Panc1 (cell line): ENCODE measurements around the gene TAL1.

Experiments used
- CTCF ChIP-seq: fragments of 450-650 bp; IDR thresholded peaks from 2 replicates; pipeline ENCODE4 v1.5.1; 2017; ENCODE audit warnings: mild to moderate bottlenecking
- POLR2AphosphoS5 ChIP-seq: IDR thresholded peaks from 2 replicates; pipeline ENCODE4 v1.6.1; 2012; ENCODE audit warnings: mild to moderate bottlenecking, low read depth, low read length, moderate library complexity
- SIN3A ChIP-seq: IDR thresholded peaks from 2 replicates; pipeline ENCODE4 v1.6.1; 2012; ENCODE audit warnings: low read depth, mild to moderate bottlenecking, low read length, moderate library complexity, borderline replicate concordance; ENCODE audit not compliant: insufficient read depth
- TCF7L2 ChIP-seq: IDR thresholded peaks from 2 replicates; pipeline ENCODE4 v1.6.1; 2011; ENCODE audit warnings: mild to moderate bottlenecking, low read depth, low read length, inconsistent platforms
- TF ChIP-seq, protein P1 (sequence below), 2 experiments: IDR thresholded peaks; 2 replicates each; pipeline ENCODE4 v1.6.1; 2011 to 2012; ENCODE audit warnings: low read depth in 2 of 2, control low read depth in 1 of 2, low read length in 1 of 2, mild to moderate bottlenecking in 1 of 2, moderate library complexity in 1 of 2; ENCODE audit not compliant: insufficient read depth in 1 of 2

GRCh38 chr1:47172782-47173181 lies 59.2 kb downstream of the TAL1 start:
- TF ChIP-seq CTCF, result no peak
- TF ChIP-seq, protein P1, sequence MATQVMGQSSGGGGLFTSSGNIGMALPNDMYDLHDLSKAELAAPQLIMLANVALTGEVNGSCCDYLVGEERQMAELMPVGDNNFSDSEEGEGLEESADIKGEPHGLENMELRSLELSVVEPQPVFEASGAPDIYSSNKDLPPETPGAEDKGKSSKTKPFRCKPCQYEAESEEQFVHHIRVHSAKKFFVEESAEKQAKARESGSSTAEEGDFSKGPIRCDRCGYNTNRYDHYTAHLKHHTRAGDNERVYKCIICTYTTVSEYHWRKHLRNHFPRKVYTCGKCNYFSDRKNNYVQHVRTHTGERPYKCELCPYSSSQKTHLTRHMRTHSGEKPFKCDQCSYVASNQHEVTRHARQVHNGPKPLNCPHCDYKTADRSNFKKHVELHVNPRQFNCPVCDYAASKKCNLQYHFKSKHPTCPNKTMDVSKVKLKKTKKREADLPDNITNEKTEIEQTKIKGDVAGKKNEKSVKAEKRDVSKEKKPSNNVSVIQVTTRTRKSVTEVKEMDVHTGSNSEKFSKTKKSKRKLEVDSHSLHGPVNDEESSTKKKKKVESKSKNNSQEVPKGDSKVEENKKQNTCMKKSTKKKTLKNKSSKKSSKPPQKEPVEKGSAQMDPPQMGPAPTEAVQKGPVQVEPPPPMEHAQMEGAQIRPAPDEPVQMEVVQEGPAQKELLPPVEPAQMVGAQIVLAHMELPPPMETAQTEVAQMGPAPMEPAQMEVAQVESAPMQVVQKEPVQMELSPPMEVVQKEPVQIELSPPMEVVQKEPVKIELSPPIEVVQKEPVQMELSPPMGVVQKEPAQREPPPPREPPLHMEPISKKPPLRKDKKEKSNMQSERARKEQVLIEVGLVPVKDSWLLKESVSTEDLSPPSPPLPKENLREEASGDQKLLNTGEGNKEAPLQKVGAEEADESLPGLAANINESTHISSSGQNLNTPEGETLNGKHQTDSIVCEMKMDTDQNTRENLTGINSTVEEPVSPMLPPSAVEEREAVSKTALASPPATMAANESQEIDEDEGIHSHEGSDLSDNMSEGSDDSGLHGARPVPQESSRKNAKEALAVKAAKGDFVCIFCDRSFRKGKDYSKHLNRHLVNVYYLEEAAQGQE (IDR thresholded peaks at IDR 0.05; ENCODE audit: insufficient read depth in 1 of 2, low read depth in 2 of 2, low read length in 1 of 2), result no peak
- no peak for TF ChIP-seq TCF7L2
- no peak for TF ChIP-seq POLR2AphosphoS5
- TF ChIP-seq SIN3A, result no peak
